Stimulated activated CD8-positive, alpha-beta memory T cell treated with anti-CD3 and anti-CD28 coated beads, Interleukin-12 subunit alpha, Interleukin-12 subunit beta, amount 100 ng/mL, for 24 hours (primary cell): ENCODE results near the gene ESR2.
"Not testable (repeated sequence)": the region's sequence is repeated elsewhere in the genome, so short reads cannot be mapped to it uniquely, and the experiment has no call there.

Experiments
- DNase-seq: peaks from one replicate; pipeline ENCODE4 v3.0.0-alpha.2; 2020; ENCODE audit errors: extremely low read depth

Gene ESR2

GRCh38 chr14:64089920-64090319 lies 204.3 kb downstream of the ESR2 start:
- DNase-seq: no peak

DNA sequence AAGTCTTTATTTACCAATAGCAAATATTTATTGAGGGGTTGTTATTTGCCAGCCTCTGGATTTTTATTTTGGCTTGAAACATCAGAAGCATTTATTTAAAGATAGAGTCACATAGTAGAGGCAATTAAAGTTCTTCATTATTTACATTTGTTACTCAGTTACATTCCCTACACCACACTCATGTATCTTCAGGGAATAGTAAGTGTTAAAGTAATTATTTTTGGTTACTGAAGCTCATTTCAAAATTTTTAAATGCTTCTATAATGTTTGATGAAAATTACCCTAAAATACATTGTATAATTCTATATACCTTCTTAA lies 205.6 kb downstream of the ESR2 start:
- DNase-seq: no peak

DNA sequence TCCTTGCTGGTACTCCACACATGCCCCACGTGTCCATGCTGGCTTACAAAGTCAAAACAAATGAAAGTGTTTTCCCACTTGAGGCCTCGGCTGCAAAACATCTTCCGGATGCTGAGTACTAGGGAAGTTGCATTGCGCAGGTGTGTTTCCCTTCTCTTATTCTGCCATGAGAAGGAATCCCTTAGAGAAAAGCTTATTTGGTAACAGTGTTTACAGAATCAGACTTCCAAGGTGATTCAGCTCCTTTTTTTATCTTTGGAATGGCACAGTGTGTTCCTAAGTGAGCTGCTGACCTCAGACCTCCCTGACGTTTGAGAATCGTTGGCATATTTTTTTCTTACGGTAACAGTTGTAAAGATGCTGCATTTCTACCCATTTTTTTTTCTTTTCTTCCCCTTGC lies 211.3 kb downstream of the ESR2 start:
- no peak for DNase-seq

DNA sequence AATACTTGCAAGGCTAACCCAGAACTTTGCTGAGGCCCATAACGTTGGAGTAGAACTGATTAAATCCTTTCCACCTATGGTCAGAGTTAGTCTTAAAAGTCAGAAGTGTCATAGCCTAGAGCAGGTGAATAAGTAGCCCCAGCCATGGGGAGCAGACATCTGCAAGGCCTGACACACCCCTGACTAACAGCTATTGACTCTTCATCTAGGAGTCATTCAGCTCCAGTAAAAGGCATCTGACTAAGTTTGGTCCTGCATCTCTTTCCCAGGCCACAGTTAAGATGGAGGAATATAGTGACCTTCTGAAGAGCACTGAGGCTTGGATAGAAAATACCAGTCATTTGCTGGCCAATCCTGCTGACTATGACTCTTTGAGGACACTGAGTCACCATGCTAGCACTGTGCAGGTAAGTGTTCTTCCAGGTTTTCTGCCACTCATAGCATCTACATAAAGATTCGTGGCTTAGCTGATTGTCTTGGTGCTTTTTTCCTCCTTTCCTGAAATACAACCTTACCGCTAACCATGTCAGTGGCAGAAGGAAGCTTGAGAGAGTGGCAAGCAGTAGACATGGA lies 212.9 kb downstream of the ESR2 start:
- no peak for DNase-seq

DNA sequence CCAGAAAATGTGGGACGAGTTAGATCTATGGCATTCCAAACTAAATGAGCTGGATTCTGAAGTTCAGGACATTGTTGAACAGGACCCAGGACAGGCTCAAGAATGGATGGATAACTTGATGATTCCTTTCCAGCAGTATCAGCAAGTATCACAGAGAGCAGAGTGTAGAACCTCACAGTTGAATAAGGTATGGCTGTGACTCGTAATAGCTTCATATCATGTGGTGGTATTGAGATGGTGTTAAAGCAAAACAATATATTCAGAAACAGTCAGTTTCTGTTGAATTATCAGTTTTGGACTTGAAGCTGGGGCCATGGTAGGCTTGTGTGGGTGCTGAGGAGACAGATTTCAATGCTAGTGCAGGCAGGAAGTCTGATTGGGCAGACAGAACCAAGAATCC lies 213.7 kb downstream of the ESR2 start:
- no peak for DNase-seq

GRCh38 chr14:64075613-64076005 lies 218.6 kb downstream of the ESR2 start:
- no peak for DNase-seq

GRCh38 chr14:64074961-64075612 lies 219.1 kb downstream of the ESR2 start:
- DNase-seq: no peak

DNA sequence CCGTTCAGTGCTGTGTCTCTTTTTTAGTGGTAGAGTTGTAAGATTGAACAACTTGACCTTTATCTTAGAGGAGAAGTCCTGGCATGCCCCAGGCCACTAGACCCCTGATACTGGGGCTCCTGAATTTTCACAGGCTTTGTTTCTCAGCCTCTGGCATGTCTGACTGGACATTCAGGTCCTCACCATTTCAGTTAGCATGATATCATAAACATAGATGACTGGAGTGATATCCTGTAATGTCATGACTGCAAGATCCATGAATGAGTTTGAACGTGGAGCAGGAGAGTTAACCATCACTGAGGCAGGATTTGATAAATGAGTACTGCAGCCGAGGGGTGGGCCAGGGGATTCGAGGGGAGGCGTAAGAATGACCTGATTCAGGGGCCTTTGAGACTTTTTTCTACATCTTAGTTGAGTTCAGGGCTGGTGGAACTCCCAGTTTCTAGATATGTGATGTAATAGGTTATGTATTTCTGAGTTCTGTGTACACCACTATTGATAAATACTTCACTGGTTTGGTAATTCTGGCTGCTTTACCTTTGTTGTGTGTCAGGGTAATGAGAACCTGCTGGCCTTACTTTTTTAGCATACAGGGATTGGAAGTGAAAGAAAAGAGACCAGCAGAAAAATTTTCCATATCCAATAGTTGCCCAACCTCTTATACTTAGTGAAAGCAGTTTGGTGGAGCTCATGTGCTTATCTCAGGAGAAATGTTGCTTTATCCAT lies 224.4 kb downstream of the ESR2 start:
- DNase-seq: no peak

DNA sequence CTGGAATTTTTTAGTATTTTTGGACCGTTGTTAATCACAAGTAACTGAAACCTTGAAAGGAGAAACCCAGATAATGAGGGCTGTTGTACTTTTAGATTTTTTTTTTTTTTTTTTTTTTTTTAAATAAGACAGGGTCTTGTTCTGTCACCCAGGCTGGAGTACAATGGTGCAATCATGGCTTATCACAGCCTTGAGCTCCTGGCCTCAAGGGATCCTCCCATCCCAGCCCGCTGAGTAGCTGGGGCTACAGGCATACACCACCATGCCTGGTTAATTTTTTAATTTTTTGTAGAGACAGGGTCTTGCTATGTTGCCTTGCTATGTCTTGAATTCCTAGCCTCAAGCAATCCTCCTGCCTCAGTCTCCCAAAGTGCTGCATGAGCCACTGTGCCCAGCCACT lies 229.7 kb downstream of the ESR2 start:
- no peak for DNase-seq

- DNase-seq: no peak
Measured at GRCh38 chr14:64062381-64063115, 231.6 kb downstream of the ESR2 start.

DNA sequence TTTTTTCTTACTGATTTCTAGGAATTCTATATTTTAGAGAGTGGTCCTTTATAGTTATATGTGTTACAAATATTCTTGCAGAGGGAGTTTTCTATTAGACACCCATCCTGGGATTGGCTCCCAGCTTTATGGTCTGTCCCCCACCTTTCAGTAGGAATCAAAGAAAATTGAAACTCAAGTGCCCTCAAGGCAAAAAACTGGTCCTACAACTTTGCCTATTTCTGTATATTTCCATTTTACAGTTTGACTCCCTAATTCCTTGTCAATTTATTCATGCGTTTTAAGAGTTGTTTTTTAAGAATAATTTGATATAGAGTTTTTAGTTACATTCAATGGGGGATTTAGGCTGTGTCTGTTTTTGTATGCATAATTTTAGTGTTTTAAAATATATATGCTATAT lies 232.5 kb downstream of the ESR2 start:
- no peak for DNase-seq

DNA sequence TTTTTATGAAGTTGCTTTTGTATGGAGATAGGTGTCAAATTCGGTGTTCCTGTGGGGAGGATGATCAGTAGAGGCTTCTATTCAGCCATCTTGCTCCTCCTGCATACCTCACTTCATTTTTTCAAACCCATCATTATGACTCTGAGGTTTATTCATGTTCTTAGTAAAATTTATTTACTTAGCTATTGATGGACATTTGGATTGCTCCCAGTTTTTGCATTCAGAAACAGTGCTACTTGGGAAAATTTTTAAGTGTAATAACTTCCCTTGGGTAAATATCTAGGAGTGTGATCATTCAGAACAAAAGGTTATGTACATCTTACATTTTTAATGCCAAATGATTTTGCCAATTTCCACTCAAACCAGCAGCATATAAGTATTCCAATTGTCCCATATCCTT lies 233.1 kb downstream of the ESR2 start:
- DNase-seq: no peak

- DNase-seq: no peak
Measured at GRCh38 chr14:64060648-64061096, 233.5 kb downstream of the ESR2 start.

DNA sequence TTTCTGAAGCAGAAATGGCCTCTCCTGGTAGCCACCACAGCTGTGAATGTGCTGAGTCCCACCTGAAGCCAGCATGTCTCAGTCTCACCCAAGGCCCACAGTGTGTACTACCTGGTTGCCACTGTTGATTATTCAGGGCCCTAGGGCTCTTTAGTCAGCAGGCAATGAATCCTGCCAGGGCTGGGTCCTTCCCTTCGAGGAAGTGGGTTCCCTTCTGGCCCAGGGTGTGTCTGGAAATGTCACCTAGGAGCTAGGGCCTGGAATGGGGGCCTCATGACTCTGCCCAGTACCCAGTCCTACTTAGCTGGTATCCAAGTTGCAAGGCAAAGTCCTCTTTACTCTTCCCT lies 234.0 kb downstream of the ESR2 start:
- DNase-seq: no peak

GRCh38 chr14:64059454-64060198 lies 234.5 kb downstream of the ESR2 start:
- no peak for DNase-seq

GRCh38 chr14:64053694-64054669 lies 240.2 kb downstream of the ESR2 start:
- no peak for DNase-seq

GRCh38 chr14:64049616-64050381 lies 244.4 kb downstream of the ESR2 start:
- no peak for DNase-seq

- DNase-seq: no peak
Measured at GRCh38 chr14:64045091-64045490, 249.1 kb downstream of the ESR2 start.

DNA sequence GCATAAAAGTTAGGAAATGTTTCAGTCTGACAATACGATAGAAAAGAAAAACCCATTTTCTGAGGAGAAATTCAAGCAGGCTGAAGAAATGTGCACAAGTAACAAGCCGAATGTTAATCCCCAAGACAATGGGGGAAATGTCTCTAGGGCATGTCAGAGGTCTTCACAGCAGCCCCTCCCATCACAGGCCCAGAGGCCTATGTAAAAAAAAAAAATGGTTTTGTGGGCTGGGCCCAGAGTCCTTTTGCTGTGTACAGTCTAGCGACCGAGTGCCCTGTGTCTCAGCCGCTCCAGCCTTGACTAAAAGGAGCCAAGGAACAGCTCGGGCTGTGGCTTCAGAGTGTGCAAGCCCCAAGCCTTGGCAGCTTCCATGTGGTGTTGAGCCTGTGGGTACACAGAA lies 250.9 kb downstream of the ESR2 start:
- DNase-seq: not testable (repeated sequence)

DNA sequence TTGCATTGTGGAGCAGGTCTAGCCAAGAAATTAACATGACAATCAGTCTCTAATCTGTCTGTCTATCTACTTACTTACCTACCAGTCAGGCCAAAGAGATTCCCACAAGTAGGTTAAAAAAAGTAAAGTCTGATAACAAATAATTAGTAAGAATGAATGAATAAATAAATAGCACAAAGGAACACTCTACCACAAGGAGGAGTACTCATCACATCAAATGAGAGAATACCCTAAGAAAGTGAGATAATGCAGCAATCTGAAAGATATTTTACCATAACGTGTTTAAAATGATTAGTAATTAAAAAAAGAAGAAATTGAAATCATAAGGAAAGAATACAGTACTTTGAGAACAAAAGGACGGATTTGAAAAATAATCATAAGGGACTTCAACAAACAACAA lies 254.1 kb downstream of the ESR2 start:
- no peak for DNase-seq
